HS-5 (cell line): Measurements from ENCODE around the gene AFDN.
A peak's percentile ranks its signal among the peaks of the same experiment; 100 is the strongest.

Source experiments
- DNase-seq: peaks from one replicate; pipeline ENCODE4 v3.0.0-alpha.2; 2012; ENCODE audit warnings: low read depth

AFDN gene

GRCh38 chr6:167842457-167842856 is 15.7 kb downstream of the AFDN start:
- no peak for DNase-seq

GRCh38 chr6:167843023-167843422 is 16.3 kb downstream of the AFDN start:
- no peak for DNase-seq

- DNase-seq: no peak
Measured at GRCh38 chr6:167845856-167846255, 19.1 kb downstream of the AFDN start.

GRCh38 chr6:167846997-167847606 is 20.4 kb downstream of the AFDN start:
- no peak for DNase-seq

GRCh38 chr6:167847936-167848335 is 21.2 kb downstream of the AFDN start:
- no peak for DNase-seq

GRCh38 chr6:167848783-167849182 is 22.1 kb downstream of the AFDN start:
- DNase-seq: no peak

GRCh38 chr6:167849846-167850459 is 23.2 kb downstream of the AFDN start:
- no peak for DNase-seq

- DNase-seq: no peak
Measured at GRCh38 chr6:167850782-167851181, 24.1 kb downstream of the AFDN start.

- no peak for DNase-seq
Measured at GRCh38 chr6:167851370-167851952, 24.8 kb downstream of the AFDN start.

- peak; percentile 84 for DNase-seq
Measured at GRCh38 chr6:167855825-167856425, 29.2 kb downstream of the AFDN start.

GRCh38 chr6:167856474-167856873 is 29.8 kb downstream of the AFDN start:
- DNase-seq: no peak

GRCh38 chr6:167856999-167857660 is 30.4 kb downstream of the AFDN start:
- DNase-seq: peak; percentile 25

GRCh38 chr6:167858086-167858591 is 31.4 kb downstream of the AFDN start:
- DNase-seq: no peak

GRCh38 chr6:167858842-167859664 is 32.3 kb downstream of the AFDN start:
- no peak for DNase-seq

GRCh38 chr6:167860550-167861226 is 34.0 kb downstream of the AFDN start:
- no peak for DNase-seq

GRCh38 chr6:167861424-167861823 is 34.7 kb downstream of the AFDN start:
- no peak for DNase-seq

GRCh38 chr6:167863897-167864296 is 37.2 kb downstream of the AFDN start:
- DNase-seq: no peak

GRCh38 chr6:167866642-167867041 is 39.9 kb downstream of the AFDN start:
- DNase-seq: no peak

GRCh38 chr6:167870321-167870720 is 43.6 kb downstream of the AFDN start:
- DNase-seq: no peak

GRCh38 chr6:167872538-167873210 is 46.0 kb downstream of the AFDN start:
- DNase-seq: no peak
